HUES6 (cell line): ENCODE data around the gene KLHDC8A.
"Not testable (repeated sequence)": the region's sequence is repeated elsewhere in the genome, so short reads cannot be mapped to it uniquely, and the experiment has no call there.

Experiments used
- H3K27ac ChIP-seq: 2 replicates; pipeline ENCODE4 v1.7.0; 2013; ENCODE audit warnings: low read depth, mild to moderate bottlenecking, low read length, inconsistent platforms
- H3K27me3 ChIP-seq: 2 replicates; pipeline ENCODE4 v1.6.1; 2013; ENCODE audit warnings: low read length; ENCODE audit not compliant: control insufficient read depth, insufficient read depth
- H3K36me3 ChIP-seq: 2 replicates; pipeline ENCODE4 v1.6.1; 2013; ENCODE audit warnings: low read length; ENCODE audit not compliant: control insufficient read depth, insufficient read depth
- H3K4me1 ChIP-seq: 2 replicates; pipeline ENCODE4 v1.6.1; 2013; ENCODE audit warnings: low read length; ENCODE audit not compliant: control insufficient read depth, insufficient read depth
- H3K4me3 ChIP-seq: 2 replicates; pipeline ENCODE4 v1.5.1; 2013; ENCODE audit warnings: low read depth, low read length
- H3K9ac ChIP-seq: one replicate; pipeline ENCODE4 v1.6.1; 2013; ENCODE audit warnings: mild to moderate bottlenecking, low read length
- H3K9me3 ChIP-seq: 2 replicates; pipeline ENCODE4 v1.6.1; 2013; ENCODE audit warnings: low read depth, low read length; ENCODE audit not compliant: control insufficient read depth, insufficient read depth

The KLHDC8A gene

GRCh38 chr1:205370780-205371179 is 14.1 kb upstream of the KLHDC8A start:
- H3K9me3 ChIP-seq: no peaks in the 10 kb centered on the region
- no peak overlapping the region for H3K27ac ChIP-seq
- peaks cover 51% of the 10 kb centered on the region for H3K4me1 ChIP-seq
- no peaks in the 10 kb centered on the region for H3K36me3 ChIP-seq
- no peak overlapping the region for H3K4me3 ChIP-seq
- H3K27me3 ChIP-seq: no peaks in the 10 kb centered on the region
- H3K9ac ChIP-seq: no peak overlapping the region

DNA sequence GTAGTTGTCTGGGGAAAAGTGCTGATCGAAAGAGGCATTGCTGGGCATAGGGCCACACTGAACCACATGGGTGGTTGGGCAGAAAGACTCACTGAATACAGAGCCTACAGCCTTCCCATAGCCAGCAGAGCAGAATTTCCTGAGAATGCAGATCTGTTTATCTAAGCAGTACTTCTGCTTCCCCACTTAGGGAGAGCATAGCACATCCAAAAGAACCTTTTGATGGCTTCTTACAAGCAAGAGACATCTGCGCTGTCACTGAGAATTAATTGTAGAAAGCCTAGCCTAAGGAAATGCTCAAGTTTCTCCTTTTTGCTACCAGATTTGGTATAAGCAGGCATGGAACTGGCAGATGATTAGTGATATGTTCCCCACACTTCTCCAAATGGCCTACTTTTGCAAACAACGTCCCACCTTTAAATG is 13.0 kb upstream of the KLHDC8A start:
- Histone ChIP-seq H3K9ac (no peak overlapping the region), H3K4me3 (no peak overlapping the region), H3K9me3 (no peaks in the 10 kb centered on the region), H3K4me1 (peaks cover 43% of the 10 kb centered on the region), H3K36me3 (no peaks in the 10 kb centered on the region), H3K27me3 (no peaks in the 10 kb centered on the region), H3K27ac (no peak overlapping the region)

GRCh38 chr1:205368478-205368877 is 11.8 kb upstream of the KLHDC8A start:
- H3K27ac ChIP-seq: no peak overlapping the region

DNA sequence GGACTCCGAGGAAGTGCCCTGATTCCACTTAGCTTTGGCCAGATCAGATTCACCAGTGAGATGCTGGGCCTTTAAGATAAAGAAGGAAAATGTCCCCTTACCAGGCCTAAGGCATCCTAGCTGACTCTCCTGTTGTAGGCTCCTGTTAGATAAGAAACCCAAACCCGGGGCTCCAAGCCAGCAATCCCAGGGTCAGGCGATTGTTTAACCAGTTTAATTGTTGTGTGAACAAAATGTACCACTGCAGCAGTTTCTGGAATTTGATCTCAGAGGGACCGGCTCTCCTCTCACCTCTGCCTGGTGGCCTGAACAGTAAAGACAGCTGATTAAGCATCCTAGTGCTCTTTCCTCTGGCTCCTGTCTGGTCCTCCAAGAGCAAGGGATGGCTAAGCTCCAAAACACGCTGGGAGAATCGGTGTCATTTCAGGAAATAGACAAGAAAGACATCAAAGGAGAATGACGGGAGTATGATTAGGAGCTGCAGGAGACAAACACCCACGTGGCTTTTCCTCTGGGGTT is 9.3 kb upstream of the KLHDC8A start:
- no peaks in the 10 kb centered on the region for H3K36me3 ChIP-seq
- H3K27ac ChIP-seq: no peak overlapping the region
- no peaks in the 10 kb centered on the region for H3K9me3 ChIP-seq
- no peaks in the 10 kb centered on the region for H3K27me3 ChIP-seq
- H3K4me1 ChIP-seq: peaks cover 11% of the 10 kb centered on the region; the same call in 1 of the 2 replicates
- H3K4me3 ChIP-seq: no peak overlapping the region
- H3K9ac ChIP-seq: no peak overlapping the region

More at GRCh38 chr1:205368478-205368877, 11.8 kb upstream of the KLHDC8A start:
- Histone ChIP-seq H3K4me3 (no peak overlapping the region), H3K9ac (no peak overlapping the region), H3K36me3 (no peaks in the 10 kb centered on the region), H3K4me1 (peaks cover 30% of the 10 kb centered on the region), H3K9me3 (no peaks in the 10 kb centered on the region), H3K27me3 (no peaks in the 10 kb centered on the region)

- not testable (repeated sequence) for H3K36me3 ChIP-seq, H3K9me3 ChIP-seq, H3K9ac ChIP-seq, H3K27ac ChIP-seq, H3K4me3 ChIP-seq, H3K27me3 ChIP-seq
- peaks cover 13% of the 10 kb centered on the region; the same call in 1 of the 2 replicates for H3K4me1 ChIP-seq
These were observed 8.4 kb upstream of the KLHDC8A start for GRCh38 chr1:205365086-205365485.

DNA sequence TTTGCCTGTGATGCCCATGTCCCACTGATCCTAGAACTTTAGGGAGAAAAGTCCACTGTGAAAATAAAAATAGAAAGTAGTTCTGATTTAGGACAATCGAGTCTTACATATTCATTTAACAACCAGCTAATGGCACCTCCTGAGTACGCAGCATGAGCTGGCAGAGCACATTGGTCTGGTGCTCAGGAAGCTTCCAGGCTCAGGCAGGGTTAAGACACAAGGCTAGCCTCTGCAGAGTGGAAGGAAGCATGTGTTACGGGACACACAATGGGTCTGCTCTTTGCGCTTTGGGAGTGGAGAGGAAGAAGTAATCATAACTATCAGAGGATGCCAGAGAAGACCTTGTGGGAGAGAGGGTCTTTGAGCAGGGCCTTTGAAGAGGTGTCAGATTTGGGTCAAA is 4.2 kb upstream of the KLHDC8A start:
- Histone ChIP-seq H3K27ac (no peak overlapping the region), H3K4me1 (peaks cover 23% of the 10 kb centered on the region), H3K36me3 (no peaks in the 10 kb centered on the region), H3K9ac (no peak overlapping the region), H3K4me3 (no peak overlapping the region), H3K27me3 (no peaks in the 10 kb centered on the region), H3K9me3 (no peaks in the 10 kb centered on the region)

GRCh38 chr1:205359771-205360565 is 3.2 kb upstream of the KLHDC8A start:
- H3K27me3 ChIP-seq: no peaks in the 10 kb centered on the region
- H3K9me3 ChIP-seq: no peaks in the 10 kb centered on the region
- H3K4me3 ChIP-seq: no peak overlapping the region
- no peak overlapping the region for H3K27ac ChIP-seq
- no peak overlapping the region for H3K9ac ChIP-seq
- no peaks in the 10 kb centered on the region for H3K36me3 ChIP-seq
- H3K4me1 ChIP-seq: peaks cover 28% of the 10 kb centered on the region

DNA sequence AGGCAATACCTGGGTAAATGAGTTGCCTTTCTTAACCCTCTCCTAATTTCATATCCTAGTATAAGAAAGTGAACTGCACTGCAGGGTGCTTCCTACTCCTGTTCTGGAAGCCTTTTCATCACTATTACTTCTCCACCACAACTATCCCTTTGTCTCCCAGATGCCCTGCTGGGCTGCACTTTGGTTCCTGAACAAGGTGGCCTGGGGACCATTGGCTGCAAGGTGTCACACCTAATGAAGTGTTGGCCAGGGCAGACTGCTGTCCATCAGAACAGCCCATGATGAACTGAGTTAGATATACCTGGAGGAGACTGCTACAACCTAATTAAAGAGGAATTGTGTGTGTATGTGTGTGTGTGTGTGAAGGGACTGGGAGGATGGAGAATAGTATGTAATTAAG is 1.9 kb upstream of the KLHDC8A start:
- H3K27me3 ChIP-seq: no peaks in the 10 kb centered on the region
- peaks cover 40% of the 10 kb centered on the region for H3K4me1 ChIP-seq
- H3K27ac ChIP-seq: no peak overlapping the region
- H3K36me3 ChIP-seq: no peaks in the 10 kb centered on the region
- no peak overlapping the region for H3K4me3 ChIP-seq
- H3K9me3 ChIP-seq: no peaks in the 10 kb centered on the region
- H3K9ac ChIP-seq: no peak overlapping the region

- H3K9me3 ChIP-seq: no peaks in the 10 kb centered on the region
- H3K36me3 ChIP-seq: no peaks in the 10 kb centered on the region
- no peak overlapping the region for H3K27ac ChIP-seq
- no peak overlapping the region for H3K9ac ChIP-seq
- no peaks in the 10 kb centered on the region for H3K27me3 ChIP-seq
- peaks cover 46% of the 10 kb centered on the region for H3K4me1 ChIP-seq
- H3K4me3 ChIP-seq: no peak overlapping the region
These were observed 845 bp upstream of the KLHDC8A start for GRCh38 chr1:205357567-205357966.

DNA sequence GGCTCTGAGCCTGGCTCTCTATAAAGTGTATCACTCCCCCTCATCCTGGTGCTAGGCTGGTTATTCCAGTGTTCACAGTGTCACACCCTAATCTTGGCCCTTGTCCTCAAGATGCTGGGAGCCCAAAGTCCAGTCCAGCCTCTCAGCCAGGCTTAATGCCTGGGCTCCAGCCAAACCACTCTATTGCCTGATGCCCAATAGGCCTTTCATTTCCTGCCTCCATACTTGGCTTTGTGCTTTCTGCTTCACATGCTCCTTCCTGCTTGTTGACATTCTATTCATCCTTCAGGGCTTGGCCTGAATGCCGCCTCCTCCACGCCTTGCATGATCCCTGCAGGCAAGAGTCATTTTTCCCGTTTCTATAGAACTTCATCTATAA is 1.7 kb downstream of the KLHDC8A start:
- Histone ChIP-seq H3K27me3 (no peaks in the 10 kb centered on the region), H3K27ac (no peak overlapping the region), H3K4me1 (peaks cover 62% of the 10 kb centered on the region)

DNA sequence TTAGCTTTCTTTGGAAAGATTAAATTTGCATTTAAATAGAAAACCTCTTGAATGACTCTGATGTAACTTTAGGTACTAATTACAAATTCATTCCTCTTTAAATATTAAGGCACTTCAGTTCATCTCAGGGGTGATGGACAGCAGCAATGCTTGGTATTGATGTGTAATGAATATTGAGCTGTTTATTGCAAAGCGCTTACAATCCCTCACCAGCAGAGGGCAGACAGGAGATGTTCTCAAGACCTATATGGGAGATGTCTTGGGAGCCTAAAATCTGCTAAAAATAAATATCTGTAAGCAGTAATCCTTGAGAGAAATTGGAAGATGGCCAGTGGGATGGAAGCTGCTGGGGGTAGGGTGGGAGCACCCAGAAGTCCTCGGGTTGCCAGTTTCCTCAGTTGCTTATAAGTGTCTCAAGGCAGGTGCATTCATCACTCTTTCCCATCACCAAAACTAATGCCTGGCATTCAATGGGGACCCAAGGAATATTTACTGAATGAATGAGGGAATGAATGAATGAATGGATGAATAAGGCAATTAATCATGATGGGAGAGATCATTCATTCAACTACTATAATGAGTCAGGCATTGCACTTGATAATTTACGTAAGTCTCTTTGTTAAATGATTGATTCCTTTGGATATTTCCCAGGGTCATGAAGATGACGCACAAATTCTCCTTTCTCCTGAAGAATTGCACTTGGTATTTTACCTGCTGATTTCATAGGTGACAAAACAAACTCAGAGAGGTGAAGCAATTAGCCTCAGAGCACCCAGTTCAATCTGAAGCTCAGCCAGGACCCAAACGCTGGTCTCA is 2.3 kb downstream of the KLHDC8A start:
- Histone ChIP-seq H3K36me3 (no peaks in the 10 kb centered on the region), H3K4me3 (no peak overlapping the region), H3K9me3 (no peaks in the 10 kb centered on the region), H3K4me1 (peaks cover 66% of the 10 kb centered on the region), H3K9ac (no peak overlapping the region), H3K27me3 (no peaks in the 10 kb centered on the region), H3K27ac (no peak overlapping the region)

More for the DNA sequence above, 1.7 kb downstream of the KLHDC8A start:
- Histone ChIP-seq H3K4me3 (no peak overlapping the region), H3K9me3 (no peaks in the 10 kb centered on the region), H3K9ac (no peak overlapping the region), H3K36me3 (no peaks in the 10 kb centered on the region)
